Caco-2 (cell line): ENCODE measurements around the gene RSPH1. TPM values are rescaled to one million over a fixed set of nuclear protein-coding genes. Genes with fewer than 3 reads are reported as not detected.

ENCODE experiments used
- BruUV-seq: library from RNA; stranded (reverse); fragments of 400-500 nt; replicated peaks from 2 replicates; lab custom pipeline; 2021; lab: Mats Ljungman, UMichigan
- CTCF ChIA-PET: fragments of 300-600 bp; sonication (Branson Sonifier 250); formaldehyde crosslinking; loops from one replicate; lab custom pipeline; 2022; ENCODE audit warnings: antibody characterized with exemption; lab: Charles Lee
- POLR2A ChIA-PET: fragments of 300-600 bp; sonication (Branson Sonifier 250); formaldehyde crosslinking; loops from one replicate; lab custom pipeline; 2022; ENCODE audit warnings: antibody characterized with exemption; lab: Charles Lee
- DNase-seq, 2 experiments: peaks; one replicate each; pipeline versions ENCODE4 v3.0.0 to v3.0.0-alpha.2; 2020 to 2022
- H3K27me3 ChIP-seq: replicated peaks from 2 replicates; pipeline ENCODE4 v1.6.0; 2011; ENCODE audit warnings: low read length; ENCODE audit not compliant: control insufficient read depth, insufficient read depth
- H3K36me3 ChIP-seq: 2 replicates; pipeline ENCODE4 v1.5.1; 2011; ENCODE audit warnings: low read length; ENCODE audit not compliant: control insufficient read depth, insufficient read depth
- H3K4me1 ChIP-seq: fragments of 250-450 bp; sonication (Bioruptor Pico); 2 replicates; pipeline ENCODE4 v1.5.1; 2020; ENCODE audit warnings: mild to moderate bottlenecking
- H3K4me3 ChIP-seq: 2 replicates; pipeline ENCODE4 v1.5.1; 2011; ENCODE audit warnings: low read depth, mild to moderate bottlenecking, control low read depth, low read length
- H3K9me3 ChIP-seq: fragments of 250-450 bp; sonication (Bioruptor Pico); 2 replicates; pipeline ENCODE4 v1.5.1; 2020; ENCODE audit warnings: mild to moderate bottlenecking, moderate library complexity
- H3K27ac Mint-ChIP-seq: one replicate; pipeline ENCODE4 v1.8.0; 2022; ENCODE audit warnings: mixed read lengths; ENCODE audit not compliant: unreplicated experiment
- H3K27me3 Mint-ChIP-seq: one replicate; pipeline ENCODE4 v1.8.0; 2022; ENCODE audit warnings: mixed read lengths; ENCODE audit not compliant: insufficient read depth, unreplicated experiment
- H3K36me3 Mint-ChIP-seq: one replicate; pipeline ENCODE4 v1.8.0; 2022; ENCODE audit warnings: mild to moderate bottlenecking, mixed read lengths; ENCODE audit not compliant: insufficient read depth, unreplicated experiment
- H3K4me1 Mint-ChIP-seq: one replicate; pipeline ENCODE4 v1.8.0; 2022; ENCODE audit warnings: low read depth, mixed read lengths; ENCODE audit not compliant: unreplicated experiment
- H3K4me3 Mint-ChIP-seq: one replicate; pipeline ENCODE4 v1.8.0; 2022; ENCODE audit warnings: mild to moderate bottlenecking, moderate library complexity, mixed read lengths; ENCODE audit not compliant: unreplicated experiment
- H3K9me3 Mint-ChIP-seq: one replicate; pipeline ENCODE4 v1.8.0; 2022; ENCODE audit warnings: mixed read lengths; ENCODE audit not compliant: unreplicated experiment
- CTCF ChIP-seq, 2 experiments: fragments of 200-600 bp in 1 of 2; IDR thresholded peaks; 1 replicate in 1 of 2; 2 replicates in 1 of 2; pipeline versions ENCODE4 v1.5.1 to v1.8.0; 2011 to 2022; ENCODE audit warnings: antibody characterized with exemption in 1 of 2, control low read depth in 1 of 2, inconsistent platforms in 1 of 2, low read depth in 1 of 2, low read length in 1 of 2, mild to moderate bottlenecking in 1 of 2, moderate library complexity in 1 of 2; ENCODE audit not compliant: insufficient read depth in 1 of 2, severe bottlenecking in 1 of 2, unreplicated experiment in 1 of 2
- intact Hi-C: fragments of 100-400 bp; cut with micrococcal nuclease; formaldehyde crosslinking; loops from one replicate; pipeline ENCODE4 v1.10.0; 2022; ENCODE audit not compliant: unreplicated experiment
- total RNA-seq: library from RNA; stranded (reverse); gene quantifications from 2 replicates; pipeline ENCODE4 v1.2.3, GENCODE V29; 2022

Gene RSPH1
- total RNA-seq, 1 experiment from 2014 or later, result 0.23 TPM

GRCh38 chr21:42434884-42435283 lies 61.1 kb downstream of the RSPH1 start:
- Histone ChIP-seq H3K4me1 (no peaks in the 10 kb centered on the region), H3K4me3 (no peak overlapping the region), H3K36me3 (no peaks in the 10 kb centered on the region), H3K27me3 (no peaks in the 10 kb centered on the region), H3K9me3 (no peaks in the 10 kb centered on the region)
- no peak for TF ChIP-seq CTCF (IDR thresholded peaks at IDR 0.05; ENCODE audit: insufficient read depth in 1 of 2, low read depth in 1 of 2, low read length in 1 of 2, severe bottlenecking in 1 of 2, unreplicated experiment in 1 of 2)
- ChIA-PET POLR2A (no interaction called here), CTCF (no interaction called here)
- no peak overlapping the region for H3K27ac Mint-ChIP-seq
- no peaks in the 10 kb centered on the region for H3K4me1 Mint-ChIP-seq
- BruUV-seq, result no TSS peak
- H3K27me3 Mint-ChIP-seq, result peaks cover 14% of the 10 kb centered on the region
- intact Hi-C loops, result no loop called here
- no peaks in the 10 kb centered on the region for H3K9me3 Mint-ChIP-seq
- no peak overlapping the region for H3K4me3 Mint-ChIP-seq
- H3K36me3 Mint-ChIP-seq, result no peaks in the 10 kb centered on the region
- DNase-seq, result no peak

GRCh38 chr21:42433946-42434551 lies 62.0 kb downstream of the RSPH1 start:
- Mint-ChIP-seq H3K36me3 (no peaks in the 10 kb centered on the region), H3K9me3 (no peaks in the 10 kb centered on the region), H3K27me3 (peaks cover 14% of the 10 kb centered on the region), H3K4me3 (no peak overlapping the region), H3K27ac (no peak overlapping the region), H3K4me1 (no peaks in the 10 kb centered on the region)
- no peaks in the 10 kb centered on the region for H3K27me3 ChIP-seq
- CTCF ChIA-PET, result no interaction called here
- no peak for DNase-seq
- POLR2A ChIA-PET, result no interaction called here
- intact Hi-C loops, result no loop called here
- H3K4me1 ChIP-seq, result no peaks in the 10 kb centered on the region
- BruUV-seq, result no TSS peak
- no peak overlapping the region for H3K4me3 ChIP-seq
- no peak for TF ChIP-seq CTCF (IDR thresholded peaks at IDR 0.05; ENCODE audit: insufficient read depth in 1 of 2, low read depth in 1 of 2, low read length in 1 of 2, severe bottlenecking in 1 of 2, unreplicated experiment in 1 of 2)
- H3K36me3 ChIP-seq, result no peaks in the 10 kb centered on the region
- no peaks in the 10 kb centered on the region for H3K9me3 ChIP-seq

- no peaks in the 10 kb centered on the region for H3K27me3 ChIP-seq
- H3K27ac Mint-ChIP-seq, result no peak overlapping the region
- no peaks in the 10 kb centered on the region for H3K4me1 Mint-ChIP-seq
- TF ChIP-seq CTCF (IDR thresholded peaks at IDR 0.05; ENCODE audit: insufficient read depth in 1 of 2, low read depth in 1 of 2, low read length in 1 of 2, severe bottlenecking in 1 of 2, unreplicated experiment in 1 of 2), result no peak
- no peak for DNase-seq
- no peaks in the 10 kb centered on the region for H3K9me3 ChIP-seq
- H3K36me3 Mint-ChIP-seq, result no peaks in the 10 kb centered on the region
- no peaks in the 10 kb centered on the region for H3K36me3 ChIP-seq
- ChIA-PET POLR2A (no interaction called here), CTCF (interaction anchor here (0.5 kb wide), 1 partner anchor 123 kb away, joined by 7 read pairs; no protein-coding TSS in a partner anchor)
- peaks cover 14% of the 10 kb centered on the region for H3K27me3 Mint-ChIP-seq
- no peak overlapping the region for H3K4me3 ChIP-seq
- H3K4me3 Mint-ChIP-seq, result no peak overlapping the region
- no TSS peak for BruUV-seq
- H3K4me1 ChIP-seq, result no peaks in the 10 kb centered on the region
- H3K9me3 Mint-ChIP-seq, result no peaks in the 10 kb centered on the region
- intact Hi-C loops, result no loop called here
Measured at GRCh38 chr21:42432695-42433094, 63.3 kb downstream of the RSPH1 start.
